NCI-H1694 (cell line): ENCODE measurements around the gene FMO4.
"Not testable (repeated sequence)": the region's sequence is repeated elsewhere in the genome, so short reads cannot be mapped to it uniquely, and the experiment has no call there.

Experiments used
- DNase-seq: peaks from one replicate; lab custom pipeline; 2025; lab: John Stamatoyannopoulos, UW

The FMO4 gene, protein sequence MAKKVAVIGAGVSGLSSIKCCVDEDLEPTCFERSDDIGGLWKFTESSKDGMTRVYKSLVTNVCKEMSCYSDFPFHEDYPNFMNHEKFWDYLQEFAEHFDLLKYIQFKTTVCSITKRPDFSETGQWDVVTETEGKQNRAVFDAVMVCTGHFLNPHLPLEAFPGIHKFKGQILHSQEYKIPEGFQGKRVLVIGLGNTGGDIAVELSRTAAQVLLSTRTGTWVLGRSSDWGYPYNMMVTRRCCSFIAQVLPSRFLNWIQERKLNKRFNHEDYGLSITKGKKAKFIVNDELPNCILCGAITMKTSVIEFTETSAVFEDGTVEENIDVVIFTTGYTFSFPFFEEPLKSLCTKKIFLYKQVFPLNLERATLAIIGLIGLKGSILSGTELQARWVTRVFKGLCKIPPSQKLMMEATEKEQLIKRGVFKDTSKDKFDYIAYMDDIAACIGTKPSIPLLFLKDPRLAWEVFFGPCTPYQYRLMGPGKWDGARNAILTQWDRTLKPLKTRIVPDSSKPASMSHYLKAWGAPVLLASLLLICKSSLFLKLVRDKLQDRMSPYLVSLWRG

GRCh38 chr1:171313835-171314320, at the start of gene FMO4:
FMO4 (plus strand) TSS chr1:171314183; CDS start chr1:171319826, 5,643 bp downstream.
- peak; percentile 69 for DNase-seq

GRCh38 chr1:171265686-171266085, 48.3 kb upstream of the FMO4 start:
- no peak for DNase-seq

- DNase-seq, result no peak
Measured at GRCh38 chr1:171266930-171267329, 47.1 kb upstream of the FMO4 start.

GRCh38 chr1:171267391-171267790, 46.6 kb upstream of the FMO4 start:
- no peak for DNase-seq

DNA sequence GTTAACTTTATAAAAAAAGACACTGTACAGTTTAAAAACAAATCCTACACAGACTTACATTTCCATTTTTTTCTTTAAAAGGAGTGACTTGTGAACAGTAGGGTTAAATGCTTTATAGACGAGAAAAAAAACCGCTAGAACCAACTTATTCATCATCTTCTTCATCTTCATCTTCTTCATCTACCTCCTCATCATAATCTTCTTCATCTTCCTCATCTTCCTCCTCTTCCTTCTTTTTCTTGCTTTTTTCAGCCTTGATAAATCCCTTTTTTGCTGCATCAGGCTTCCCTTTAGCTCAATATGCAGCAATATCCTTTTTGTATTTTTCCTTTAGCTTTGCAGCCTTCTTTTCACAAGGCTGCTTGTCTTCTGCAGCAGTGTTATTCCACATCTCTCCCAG, 43.2 kb upstream of the FMO4 start:
- DNase-seq, result no peak

DNA sequence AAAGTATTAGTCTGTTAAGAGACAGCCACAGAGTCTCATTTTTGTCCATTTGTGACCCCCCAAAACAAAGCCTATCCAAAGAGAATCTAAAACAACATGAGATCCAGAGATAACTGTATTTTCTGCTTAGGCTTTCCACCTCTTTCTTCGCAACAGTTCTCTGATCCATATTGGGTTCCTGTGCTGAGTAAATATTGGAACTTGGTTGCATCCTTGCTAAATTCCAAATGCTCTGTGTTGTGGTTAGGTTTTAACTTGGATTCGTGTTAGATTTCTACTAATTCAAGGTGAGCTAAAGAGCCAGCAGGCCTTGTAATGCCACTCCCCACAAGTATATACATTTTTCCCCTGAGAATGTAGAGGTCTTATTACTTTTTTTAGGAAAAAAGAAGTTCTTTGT, 36.4 kb upstream of the FMO4 start:
- DNase-seq, result no peak

DNA sequence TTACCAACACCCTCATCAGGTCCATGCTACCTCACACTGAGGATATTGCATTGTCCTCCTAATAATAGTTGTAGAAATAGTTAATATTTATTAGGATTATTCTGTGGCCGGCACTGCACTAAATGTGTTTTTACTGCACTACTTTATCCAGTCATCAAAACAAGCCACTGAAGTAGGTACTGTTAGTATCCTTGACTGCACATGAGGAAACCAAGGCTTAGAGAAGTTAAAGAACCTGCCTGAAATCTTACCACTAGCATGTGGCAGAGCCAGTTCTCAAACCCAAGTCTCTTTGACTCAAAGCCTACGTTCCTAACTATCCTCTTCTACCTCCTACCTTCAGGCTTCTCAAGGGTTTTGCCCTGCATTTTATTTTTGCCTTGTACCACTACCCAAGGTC, 34.7 kb upstream of the FMO4 start:
- no peak for DNase-seq

DNA sequence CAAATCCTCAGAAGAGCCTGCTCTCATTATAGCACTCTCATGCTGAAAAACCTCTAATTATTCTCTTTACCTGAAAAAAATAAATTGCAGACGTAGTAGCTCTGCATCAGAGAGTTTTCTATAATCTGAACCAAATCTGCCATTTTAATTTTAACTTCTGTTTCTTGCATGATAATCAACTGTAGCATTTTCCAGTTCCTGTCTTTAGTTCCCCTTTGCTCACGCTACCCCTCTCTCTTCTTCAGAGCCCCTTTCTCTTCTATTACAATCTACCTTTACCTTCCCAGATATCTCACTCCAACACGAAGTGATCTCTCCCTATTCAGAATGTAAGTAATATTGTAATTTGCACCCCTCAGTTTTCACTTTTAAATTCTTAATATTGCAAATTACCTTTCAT, 34.3 kb upstream of the FMO4 start:
- DNase-seq, result no peak

DNA sequence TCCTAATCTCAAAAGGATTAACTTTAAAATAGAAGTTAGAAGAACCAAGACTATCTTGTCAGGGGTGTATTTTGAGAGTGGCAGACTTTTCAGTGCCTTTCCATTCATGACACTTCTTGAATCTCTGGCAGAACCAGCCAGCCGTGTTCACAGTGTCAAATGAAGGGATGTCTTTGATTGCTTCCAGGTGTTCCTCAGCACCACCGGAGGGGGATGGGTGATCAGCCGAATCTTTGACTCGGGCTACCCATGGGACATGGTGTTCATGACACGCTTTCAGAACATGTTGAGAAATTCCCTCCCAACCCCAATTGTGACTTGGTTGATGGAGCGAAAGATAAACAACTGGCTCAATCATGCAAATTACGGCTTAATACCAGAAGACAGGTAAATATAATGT, 33.4 kb upstream of the FMO4 start:
- no peak for DNase-seq

DNA sequence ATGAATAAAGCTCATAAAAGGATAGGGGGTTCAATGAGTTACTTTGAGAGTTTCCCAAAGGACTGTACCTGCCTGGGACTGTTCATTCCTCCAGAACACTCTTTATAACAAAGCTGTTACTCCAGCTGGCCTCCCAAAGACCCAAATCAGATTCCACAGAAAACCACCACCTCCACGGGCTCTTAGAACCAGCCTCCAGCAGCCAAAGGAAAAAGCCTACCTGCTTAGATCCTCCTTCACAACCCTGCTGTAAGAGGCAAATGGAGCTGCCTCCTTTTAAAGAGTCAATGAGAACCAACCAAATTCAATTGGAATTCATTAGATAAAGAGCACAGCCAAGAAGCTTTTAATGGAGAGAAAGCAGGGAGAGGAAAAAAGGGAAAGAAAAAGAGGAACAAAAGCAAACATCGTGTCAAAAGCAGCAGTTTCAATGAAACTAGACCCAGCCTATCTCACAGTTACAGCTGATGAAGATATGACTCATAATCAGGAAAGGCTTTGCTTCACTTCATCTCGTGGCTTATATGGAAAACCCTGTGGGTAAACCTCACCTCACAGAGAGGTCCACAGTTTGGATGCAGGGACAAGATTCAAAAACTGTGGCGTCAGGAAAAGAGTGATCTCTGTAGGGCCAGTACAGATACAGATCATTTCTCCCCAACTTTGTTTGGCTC, 27.8 kb upstream of the FMO4 start:
- DNase-seq, result no peak

DNA sequence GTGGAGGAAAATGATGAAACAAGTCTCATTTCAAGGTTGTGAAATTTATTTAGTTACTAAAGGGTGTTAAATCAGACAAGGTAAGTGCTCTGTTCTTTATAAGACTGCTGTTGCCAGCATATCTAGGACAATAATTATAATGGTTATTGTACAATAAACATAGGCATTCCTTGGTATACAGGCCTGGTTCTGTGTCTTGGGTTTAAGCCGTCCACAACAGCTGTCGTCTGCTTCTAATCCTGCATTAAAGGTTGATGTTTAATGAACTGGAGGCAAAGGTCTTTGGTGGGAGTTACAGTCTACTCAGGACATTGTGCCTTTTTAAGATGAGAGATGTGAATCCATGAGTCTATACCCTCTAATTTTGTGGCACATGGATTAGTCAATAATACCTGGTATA, 23.4 kb upstream of the FMO4 start:
- no peak for DNase-seq

DNA sequence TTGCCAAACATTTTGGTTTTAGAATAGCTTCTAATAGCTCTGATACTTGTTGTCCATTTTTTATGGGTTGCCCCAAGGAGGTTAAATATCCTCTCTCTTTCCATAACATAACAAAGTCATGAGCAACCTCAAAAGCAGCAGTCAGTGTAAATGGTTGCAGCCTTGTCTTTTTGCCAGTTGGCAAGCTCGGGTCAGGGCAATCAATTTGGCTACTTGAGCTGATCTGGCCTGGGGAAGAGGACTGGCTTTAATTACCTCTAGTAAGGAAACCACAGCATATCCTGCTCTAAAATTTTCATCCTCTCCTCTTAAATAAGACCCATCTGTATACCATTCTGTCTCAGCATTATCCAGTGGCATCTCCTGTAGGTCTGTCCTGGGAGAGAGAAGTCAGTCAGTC, 21.2 kb upstream of the FMO4 start:
- no peak for DNase-seq

DNA sequence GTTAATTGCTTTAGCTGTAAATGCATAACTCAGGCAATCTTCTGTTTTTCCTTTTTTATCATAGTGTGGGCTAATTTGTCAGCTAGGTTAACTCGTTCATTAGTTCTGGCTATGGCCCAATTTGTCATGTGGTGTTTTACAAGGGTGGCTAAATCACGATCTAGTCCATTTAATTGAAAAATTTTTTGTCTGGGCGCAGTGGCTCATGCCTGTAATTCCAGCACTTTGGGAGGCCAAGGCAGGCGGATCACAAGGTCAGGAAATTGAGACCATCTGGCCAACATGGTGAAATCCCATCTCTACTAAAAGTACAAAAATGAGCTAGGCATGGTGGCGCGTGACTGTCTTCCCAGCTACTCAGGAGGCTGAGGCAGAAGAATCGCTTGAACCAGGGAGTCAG, 18.6 kb upstream of the FMO4 start:
- DNase-seq, result not testable (repeated sequence)

DNA sequence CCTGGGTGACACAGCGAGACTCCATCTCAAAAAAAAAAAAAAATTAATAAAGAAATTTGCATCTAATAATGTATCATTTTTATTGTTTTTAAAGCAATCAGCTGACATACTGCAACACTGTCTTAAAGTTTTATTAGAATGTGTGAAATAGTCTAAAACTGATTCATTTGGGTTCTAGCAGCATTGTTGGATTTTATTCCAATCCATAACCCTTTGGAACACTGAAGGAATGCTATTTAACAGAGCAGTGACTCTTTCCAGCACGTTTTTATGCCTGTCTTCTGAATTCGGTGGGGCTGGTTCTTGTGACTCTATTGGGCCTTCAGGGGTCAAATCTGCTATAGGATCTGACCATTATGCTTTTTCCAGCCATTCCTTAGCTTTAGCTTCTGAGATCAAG, 18.2 kb upstream of the FMO4 start:
- DNase-seq, result no peak

DNA sequence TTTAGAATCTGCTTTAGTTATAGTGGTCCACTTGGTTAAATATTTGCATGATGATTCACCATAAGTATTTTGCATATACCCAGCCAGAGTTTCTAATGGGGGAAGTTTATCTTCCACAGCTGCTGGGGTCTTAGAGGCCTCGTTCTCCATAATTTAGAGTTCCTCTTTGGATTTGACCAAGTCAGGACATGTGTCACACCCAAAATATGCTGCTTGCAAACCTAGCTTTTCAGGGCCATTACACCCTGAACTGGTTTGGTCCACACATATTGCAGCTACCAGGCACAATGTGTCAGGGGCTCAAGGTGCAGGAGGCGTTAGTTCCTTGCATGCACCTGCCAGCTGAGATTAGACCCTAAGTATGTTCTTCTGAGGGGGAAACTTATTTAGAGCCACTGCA, 17.1 kb upstream of the FMO4 start:
- DNase-seq, result no peak

DNA sequence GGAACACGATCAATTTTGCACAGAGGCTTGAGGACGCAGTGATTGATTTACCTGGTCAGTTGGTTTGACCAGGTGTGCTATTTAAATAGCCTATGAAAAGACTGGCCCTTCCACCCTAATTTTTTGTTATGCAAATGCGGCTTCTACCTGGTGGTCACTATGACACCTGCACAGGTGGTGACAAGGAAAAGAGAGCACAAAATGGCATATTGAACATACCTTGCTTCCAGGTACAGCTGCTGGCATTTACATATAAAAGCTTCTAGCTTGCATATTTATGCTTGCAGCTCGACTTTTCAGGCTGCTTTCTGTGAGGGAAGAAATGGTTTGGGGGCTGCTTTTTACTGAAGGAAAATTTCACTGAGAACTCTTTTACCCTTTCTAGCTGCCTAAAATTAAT, 15.3 kb upstream of the FMO4 start:
- no peak for DNase-seq

GRCh38 chr1:171299342-171299741, 14.6 kb upstream of the FMO4 start:
- DNase-seq, result no peak

GRCh38 chr1:171300401-171300800, 13.6 kb upstream of the FMO4 start:
- no peak for DNase-seq

DNA sequence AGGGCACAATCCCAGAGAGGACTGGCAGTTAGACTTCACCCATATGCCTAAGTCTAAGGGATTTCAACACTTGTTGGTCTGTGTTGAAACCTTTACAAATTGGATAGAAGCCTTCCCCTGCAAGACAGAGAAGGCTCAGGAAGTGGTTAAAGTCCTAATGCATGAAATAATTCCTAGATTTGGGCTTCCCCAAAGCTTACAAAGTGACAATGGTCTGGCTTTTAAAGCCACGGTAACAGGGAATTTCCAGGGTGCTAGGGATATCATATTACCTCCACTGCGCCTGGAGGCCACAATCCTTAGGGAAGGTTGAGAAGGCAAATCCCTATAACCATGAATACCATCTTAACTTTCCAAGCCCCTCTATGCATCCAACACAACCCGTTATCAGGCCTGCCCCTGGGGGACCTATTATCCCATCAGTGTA, 3.3 kb upstream of the FMO4 start:
- DNase-seq, result no peak

DNA sequence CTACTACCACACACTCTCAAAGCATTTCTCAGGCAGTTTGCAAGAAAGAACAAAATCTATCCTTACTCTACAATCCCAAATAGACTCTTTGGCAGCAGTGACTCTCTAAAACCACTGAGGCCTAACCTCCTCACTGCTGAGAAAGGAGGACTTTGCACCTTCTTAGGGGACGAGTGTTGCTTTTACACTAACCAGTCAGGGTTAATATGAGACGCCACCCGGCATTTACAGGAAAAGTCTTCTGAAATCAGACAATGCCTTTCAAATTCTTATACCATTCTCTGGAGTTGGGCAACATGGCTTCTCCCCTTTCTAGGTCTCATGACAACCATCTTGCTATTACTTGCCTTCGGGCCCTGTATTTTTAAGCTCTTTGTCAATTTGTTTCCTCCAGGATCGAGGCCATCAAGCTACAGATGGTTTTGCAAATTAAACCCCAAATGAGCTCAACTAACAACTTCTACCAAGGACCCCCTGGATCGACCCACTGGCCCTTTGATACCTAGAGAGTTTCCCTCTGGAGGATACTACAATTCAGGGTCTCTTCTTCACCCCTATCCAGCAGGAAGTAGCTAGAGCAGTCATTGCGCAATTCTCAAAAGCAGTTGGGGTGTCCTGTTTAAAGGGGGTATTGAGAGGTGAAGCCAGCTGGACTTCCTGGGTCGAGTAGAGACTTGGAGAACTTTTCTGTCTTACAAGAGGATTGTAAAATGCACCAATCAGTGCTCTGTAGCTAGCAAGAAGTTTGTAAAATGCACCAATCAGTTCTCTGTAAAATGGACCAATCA, 2.0 kb upstream of the FMO4 start:
- DNase-seq, result no peak

GRCh38 chr1:171313319-171313834, 606 bp upstream of the FMO4 start:
- no peak for DNase-seq

GRCh38 chr1:171329251-171329650, 15.3 kb downstream of the FMO4 start:
- no peak for DNase-seq
